ENCODE measurements around the gene PACRG. TPM values are rescaled to one million over a fixed set of nuclear protein-coding genes. Genes with fewer than 3 reads are reported as not detected.

Gene PACRG
- total and polyA plus RNA-seq, 2 of the 13 experiments (the other 11 are each of a cell fraction or from before 2014, with no cell fraction given) = 0.13 TPM; not detected in 1

GRCh38 chr6:163321717-163322116, 593.9 kb downstream of the PACRG start:
- no TSS peak for BruUV-seq (replicated peaks)
- Histone ChIP-seq H3K4me3 (replicated peaks in 1 of 3; ENCODE audit: insufficient read depth in 1 of 3, low read depth in 2 of 3, low read length in 3 of 3) (no peak overlapping the region), H3K79me2 (ENCODE audit: insufficient read depth, low read length) (no peaks in the 10 kb centered on the region), H3K4me1 (ENCODE audit: insufficient read depth, low read length) (peaks cover 14% of the 10 kb centered on the region), H3K27me3 (ENCODE audit: control insufficient read depth in 1 of 2, insufficient read depth in 2 of 2, low read length in 2 of 2) (0 out of 5 replicates have a peak, but pooled peaks cover 0 to 2% of the 10 kb centered on the region in 2 experiments), H3K27ac (ENCODE audit: extremely low read length, insufficient read depth, low read length) (no peak overlapping the region), H2AFZ (ENCODE audit: low read length) (no peak overlapping the region), H3K9ac (ENCODE audit: insufficient read depth, low read depth, low read length) (no peak overlapping the region), H3K4me2 (ENCODE audit: low read depth, low read length) (no peak overlapping the region), H3K9me3 (ENCODE audit: low read length) (no peaks in the 10 kb centered on the region), H4K20me1 (ENCODE audit: insufficient read depth, low read length) (no peaks in the 10 kb centered on the region), H3K36me3 (replicated peaks in 1 of 2; ENCODE audit: control insufficient read depth in 1 of 2, insufficient read depth in 2 of 2, low read length in 2 of 2) (no peaks in the 10 kb centered on the region)
- TF ChIP-seq DZIP1 (CRISPR knock-in tag; IDR thresholded peaks at IDR 0.05) (no peak), KDM5B (CRISPR knock-in tag; IDR thresholded peaks at IDR 0.05; ENCODE audit: borderline replicate concordance) (0 out of 2 replicates have a peak, but pooled peaks have one; percentile 3), MBNL3 (CRISPR knock-in tag; conservative IDR thresholded peaks at IDR 0.05) (no peak)
- intact Hi-C loops (cut with micrococcal nuclease; ENCODE audit: unreplicated experiment) = no loop called here
- CTCF ChIA-PET (ENCODE audit: low intra/inter-chr PET ratio, low total read pairs) = no interaction called here
- 77% methylated on average over 18 of the region's 18 CpGs for WGBS (ENCODE audit: low lambda C conversion rate)
- POLR2A ChIA-PET = no interaction called here
- ATAC-seq (no peak), FAIRE-seq (no peak), DNase-seq (ENCODE audit: low spot score) (no peak)
- in situ Hi-C loops (cut with HindIII; ENCODE audit: extremely low pct_ligation_motif_present, low pct_unique_long_range_greater_than_20kb) = no loop called here

- Histone ChIP-seq H3K79me2 (ENCODE audit: insufficient read depth, low read length) (no peaks in the 10 kb centered on the region), H3K27ac (ENCODE audit: extremely low read length, insufficient read depth, low read length) (no peak overlapping the region), H4K20me1 (ENCODE audit: insufficient read depth, low read length) (no peaks in the 10 kb centered on the region), H3K4me1 (ENCODE audit: insufficient read depth, low read length) (peaks cover 14% of the 10 kb centered on the region), H3K27me3 (ENCODE audit: control insufficient read depth in 1 of 2, insufficient read depth in 2 of 2, low read length in 2 of 2) (0 out of 5 replicates have a peak, but pooled peaks cover 0 to 2% of the 10 kb centered on the region in 2 experiments), H3K4me3 (replicated peaks in 1 of 3; ENCODE audit: insufficient read depth in 1 of 3, low read depth in 2 of 3, low read length in 3 of 3) (no peak overlapping the region), H3K4me2 (ENCODE audit: low read depth, low read length) (no peak overlapping the region), H3K9ac (ENCODE audit: insufficient read depth, low read depth, low read length) (no peak overlapping the region), H2AFZ (ENCODE audit: low read length) (no peak overlapping the region), H3K9me3 (ENCODE audit: low read length) (peaks cover 7% of the 10 kb centered on the region; the same call in 1 of the 2 replicates), H3K36me3 (replicated peaks in 1 of 2; ENCODE audit: control insufficient read depth in 1 of 2, insufficient read depth in 2 of 2, low read length in 2 of 2) (no peaks in the 10 kb centered on the region)
- intact Hi-C loops (cut with micrococcal nuclease; ENCODE audit: unreplicated experiment) = no loop called here
- WGBS (ENCODE audit: low lambda C conversion rate) = 81% methylated on average over 13 of the region's 13 CpGs
- FAIRE-seq (no peak), ATAC-seq (no peak), DNase-seq (ENCODE audit: low spot score) (no peak)
- in situ Hi-C loops (cut with HindIII; ENCODE audit: extremely low pct_ligation_motif_present, low pct_unique_long_range_greater_than_20kb) = no loop called here
- POLR2A ChIA-PET = no interaction called here
- CTCF ChIA-PET (ENCODE audit: low intra/inter-chr PET ratio, low total read pairs) = no interaction called here
- BruUV-seq (replicated peaks) = no TSS peak
- TF ChIP-seq MEIS2 (CRISPR knock-in tag; IDR thresholded peaks at IDR 0.05) (no peak), KAT2B (IDR thresholded peaks at IDR 0.05; ENCODE audit: borderline replicate concordance, low read depth, low read length) (no peak), ASH2L (IDR thresholded peaks at IDR 0.05; ENCODE audit: insufficient read length, low read depth, low read length) (no peak), ZBTB7A (CRISPR knock-in tag; IDR thresholded peaks at IDR 0.05) (no peak), ZNF839 (CRISPR knock-in tag; IDR thresholded peaks at IDR 0.05; ENCODE audit: borderline replicate concordance) (no peak), ZNF362 (CRISPR knock-in tag; IDR thresholded peaks at IDR 0.05; ENCODE audit: borderline replicate concordance) (no peak), ZNF101 (CRISPR knock-in tag; IDR thresholded peaks at IDR 0.05; ENCODE audit: borderline replicate concordance, low read depth) (no peak), PCBP1 (IDR thresholded peaks at IDR 0.05; ENCODE audit: borderline replicate concordance, low read depth, low read length) (no peak), SUZ12 (IDR thresholded peaks at IDR 0.05; ENCODE audit: low read depth, low read length) (no peak), POLR2AphosphoS5 (IDR thresholded peaks at IDR 0.05; ENCODE audit: low read depth, low read length) (no peak), ZNF737 (CRISPR knock-in tag; IDR thresholded peaks at IDR 0.05; ENCODE audit: borderline replicate concordance) (no peak), ZNF598 (CRISPR knock-in tag; IDR thresholded peaks at IDR 0.05; ENCODE audit: borderline replicate concordance) (no peak)
Observed at GRCh38 chr6:163323274-163323673, 595.5 kb downstream of the PACRG start.
